GM19468 (cell line): ENCODE data around the gene KATNBL1.
"Not testable (repeated sequence)": the region's sequence is repeated elsewhere in the genome, so short reads cannot be mapped to it uniquely, and the experiment has no call there.

Experiments
- ATAC-seq: cut with Tn5 transposase; IDR thresholded peaks from one replicate; pipeline ENCODE4 v1.9.1; 2021; ENCODE audit warnings: mild to moderate bottlenecking, moderate library complexity, moderate number of reproducible peaks; ENCODE audit not compliant: unreplicated experiment; ENCODE audit errors: extremely low read depth

Gene KATNBL1

GRCh38 chr15:34121786-34122185, 88.1 kb downstream of the KATNBL1 start:
- not testable (repeated sequence) for ATAC-seq

DNA sequence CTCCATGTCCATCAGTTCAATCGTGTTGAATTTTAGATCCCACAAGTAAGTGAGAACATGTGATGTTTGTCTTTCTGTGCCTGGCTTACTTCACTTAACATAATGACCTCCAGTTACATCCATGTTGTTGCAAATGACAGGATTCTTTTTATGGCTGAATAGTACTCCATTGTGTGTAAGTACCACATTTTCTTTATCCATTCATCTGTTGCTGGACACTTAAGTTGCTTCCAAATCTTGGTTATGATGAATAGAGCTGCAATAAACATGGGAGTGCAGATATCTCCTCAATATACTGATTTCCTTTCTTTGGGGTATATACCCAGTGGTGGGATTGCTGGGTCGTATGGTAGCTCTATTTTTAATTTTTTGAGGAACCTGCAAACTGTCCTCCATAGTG, 89.5 kb downstream of the KATNBL1 start:
- ATAC-seq = not testable (repeated sequence)

DNA sequence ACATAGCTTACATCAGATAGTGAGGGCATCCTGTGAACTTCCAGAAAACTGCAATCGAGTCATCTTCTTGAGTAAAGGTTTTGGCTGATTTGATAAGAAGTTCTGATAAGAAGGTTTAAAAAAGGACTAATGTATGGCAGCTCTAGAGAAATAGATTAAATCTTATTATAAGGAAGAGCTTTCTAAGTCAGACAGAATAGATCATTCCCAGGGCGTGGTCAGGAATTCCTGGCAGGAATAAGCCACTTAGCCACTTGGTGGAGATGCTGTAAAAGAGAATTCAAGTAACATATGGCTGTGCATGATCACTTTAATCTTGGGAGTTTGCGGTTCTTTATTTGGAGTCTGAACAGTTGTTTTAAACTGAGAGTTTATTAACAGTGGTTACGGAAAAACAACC, 90.6 kb downstream of the KATNBL1 start:
- ATAC-seq = no peak

GRCh38 chr15:34116620-34117019, 93.3 kb downstream of the KATNBL1 start:
- no peak for ATAC-seq

GRCh38 chr15:34114739-34115138, 95.2 kb downstream of the KATNBL1 start:
- no peak for ATAC-seq

GRCh38 chr15:34114215-34114614, 95.7 kb downstream of the KATNBL1 start:
- no peak for ATAC-seq

DNA sequence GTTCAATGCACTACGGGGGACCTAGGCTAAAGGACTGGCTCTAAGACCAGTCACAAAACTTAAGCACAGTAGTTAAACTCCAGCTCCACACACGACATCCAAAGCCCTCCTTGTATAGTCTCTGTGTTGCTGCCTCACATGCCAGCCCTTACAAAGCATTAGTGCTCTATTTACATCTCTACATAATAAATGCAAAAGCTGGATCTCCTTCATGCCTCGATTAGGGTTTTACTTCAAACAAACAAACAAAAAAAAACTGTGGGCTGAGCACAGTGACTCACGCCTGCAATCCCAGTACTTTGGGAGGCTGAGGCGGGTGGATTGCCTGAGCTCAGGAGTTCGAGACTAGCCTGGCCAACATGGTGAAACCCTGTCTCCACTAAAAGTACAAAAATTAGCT, 98.4 kb downstream of the KATNBL1 start:
- ATAC-seq = no peak

- no peak for ATAC-seq
Observed at GRCh38 chr15:34109797-34110663, 99.9 kb downstream of the KATNBL1 start.

DNA sequence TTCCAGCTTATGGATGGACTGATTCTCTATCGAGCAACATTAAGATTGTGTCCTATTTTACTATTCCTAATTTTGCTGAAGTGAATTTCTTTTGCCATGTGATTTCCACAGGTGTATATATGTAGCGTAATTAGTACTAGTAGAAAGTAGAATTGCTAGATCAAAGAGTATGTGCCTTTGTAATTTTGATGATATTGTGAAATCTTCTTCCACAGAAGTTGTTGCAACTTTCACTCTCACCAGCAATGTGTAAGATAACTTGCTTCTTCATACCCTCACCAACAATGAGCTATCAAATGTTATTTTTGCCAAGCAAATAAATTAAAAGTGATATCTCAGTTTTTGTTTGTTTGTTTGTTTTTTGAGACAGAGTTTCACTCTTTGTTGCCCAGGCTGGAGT, 102.6 kb downstream of the KATNBL1 start:
- no peak for ATAC-seq

DNA sequence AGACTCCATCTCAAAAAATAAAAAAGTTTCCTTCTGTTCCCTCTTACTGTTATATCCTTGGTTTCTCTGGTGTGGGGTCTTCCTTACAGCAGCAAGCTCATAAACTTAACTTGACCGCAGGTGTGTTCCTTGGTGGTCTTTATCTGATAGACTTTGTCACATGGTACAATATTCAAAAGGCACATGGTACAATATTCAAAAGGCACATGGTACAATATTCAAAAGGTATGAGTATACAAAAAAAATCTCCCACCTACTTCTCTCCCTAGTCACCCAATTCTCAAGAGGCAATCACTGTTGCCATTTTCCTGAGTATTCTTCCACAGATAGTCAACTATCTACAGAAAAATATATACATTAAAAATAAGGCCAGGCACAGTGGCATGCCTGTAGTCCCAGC, 103.5 kb downstream of the KATNBL1 start:
- no peak for ATAC-seq

DNA sequence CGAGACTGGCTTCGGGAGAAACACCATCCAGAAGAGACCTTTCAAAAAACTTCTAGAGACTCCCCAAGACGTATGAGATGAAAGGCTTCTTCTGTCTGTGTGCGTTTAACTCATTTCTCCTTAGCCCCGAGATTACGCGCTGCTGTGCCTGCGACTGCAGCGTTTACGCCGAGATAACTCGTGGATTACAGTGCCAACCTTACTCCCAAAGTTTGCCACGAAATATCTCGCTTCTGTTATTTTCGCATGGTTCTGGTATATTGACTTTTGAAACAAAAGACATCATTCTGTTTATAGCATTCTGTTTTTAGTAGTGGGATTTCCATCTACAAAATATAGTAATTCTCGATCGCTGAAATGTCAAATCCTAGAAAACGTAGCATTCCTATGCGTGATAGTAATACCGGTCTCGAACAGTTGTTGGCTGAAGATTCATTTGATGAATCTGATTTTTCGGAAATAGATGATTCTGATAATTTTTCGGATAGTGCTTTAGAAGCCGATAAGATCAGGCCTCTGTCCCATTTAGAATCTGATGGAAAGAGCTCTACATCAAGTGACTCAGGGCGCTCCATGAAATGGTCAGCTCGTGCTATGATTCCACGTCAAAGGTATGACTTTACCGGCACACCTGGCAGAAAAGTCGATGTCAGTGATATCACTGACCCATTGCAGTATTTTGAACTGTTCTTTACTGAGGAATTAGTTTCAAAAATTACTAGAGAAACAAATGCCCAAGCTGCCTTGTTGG, 107.5 kb downstream of the KATNBL1 start:
- ATAC-seq = no peak

DNA sequence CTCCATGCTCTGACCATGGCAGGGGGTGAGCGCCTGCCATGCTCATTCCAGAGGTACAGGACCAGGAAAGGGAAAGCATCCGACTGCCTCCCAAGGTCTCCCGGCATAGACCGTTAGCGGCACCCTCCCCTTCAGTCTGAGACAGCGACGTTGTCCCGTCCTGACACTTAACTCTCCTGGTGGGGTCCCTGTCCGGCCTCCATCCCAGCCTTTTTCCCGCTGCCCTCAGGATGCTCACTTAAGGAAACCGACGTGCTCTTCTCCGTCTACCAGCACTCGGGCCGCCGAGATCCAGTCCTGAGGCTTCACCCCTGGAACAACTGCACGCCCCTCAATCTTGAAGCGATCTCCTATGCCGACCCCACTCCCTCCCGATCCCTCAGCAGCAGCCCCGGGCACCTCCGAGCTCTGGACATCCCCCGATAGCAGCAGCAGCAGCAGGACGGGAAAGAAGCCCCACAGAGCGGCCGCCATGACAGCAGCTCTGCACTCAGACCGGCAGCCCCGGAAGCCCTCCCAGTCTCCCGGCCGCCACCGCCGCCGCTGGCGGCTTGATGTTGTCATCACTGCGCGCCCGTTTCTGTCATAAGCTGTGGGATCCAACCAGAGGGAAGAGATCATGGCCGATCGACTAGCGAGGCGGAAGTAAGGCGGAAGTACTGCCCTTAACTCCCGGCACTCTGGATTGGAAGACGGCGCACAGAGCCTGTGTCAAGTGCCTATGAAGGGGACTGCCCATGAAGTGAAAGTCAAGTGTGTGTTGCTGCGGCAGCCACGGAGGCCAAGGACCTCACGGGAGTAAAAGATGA, 108.3 kb downstream of the KATNBL1 start, which contains the start of the genes EMC7 and PGBD4:
EMC7 (minus strand) TSS at position 497 of the 809 bp plus-strand sequence; CDS start at position 474, 23 bp downstream.
PGBD4 (plus strand) TSS at position 718 of the 809 bp plus-strand sequence. CDS start 449 bp downstream, outside the sequence.
- ATAC-seq = peak; percentile 93

- ATAC-seq = no peak
Observed at GRCh38 chr15:34099914-34100313, 110.0 kb downstream of the KATNBL1 start.
